TTC549 (cell line): ENCODE results near the gene NAALADL2.

Experiments used
- FAIRE-seq: peaks from 2 replicates; lab custom pipeline; 2012; peaks lifted over from hg19 to GRCh38; lab: Jason Lieb, UNC

The NAALADL2 gene

GRCh38 chr3:174884776-174885568, 25.8 kb downstream of the NAALADL2 start:
- no peak for FAIRE-seq

GRCh38 chr3:174891524-174892203, 32.5 kb downstream of the NAALADL2 start:
- FAIRE-seq, result no peak

GRCh38 chr3:174907027-174907426, 47.9 kb downstream of the NAALADL2 start:
- FAIRE-seq, result no peak

GRCh38 chr3:174907628-174908407, 48.7 kb downstream of the NAALADL2 start:
- no peak for FAIRE-seq

- no peak for FAIRE-seq
Observed at GRCh38 chr3:174931473-174932353, 72.6 kb downstream of the NAALADL2 start.

GRCh38 chr3:174936590-174936989, 77.5 kb downstream of the NAALADL2 start:
- FAIRE-seq, result no peak

GRCh38 chr3:174937478-174937877, 78.3 kb downstream of the NAALADL2 start:
- FAIRE-seq, result no peak

GRCh38 chr3:174938102-174938501, 79.0 kb downstream of the NAALADL2 start:
- no peak for FAIRE-seq

- FAIRE-seq, result no peak
Observed at GRCh38 chr3:174940151-174940550, 81.0 kb downstream of the NAALADL2 start.

- FAIRE-seq, result no peak
Observed at GRCh38 chr3:174945276-174945675, 86.1 kb downstream of the NAALADL2 start.

GRCh38 chr3:174945951-174946350, 86.8 kb downstream of the NAALADL2 start:
- no peak for FAIRE-seq

GRCh38 chr3:174949523-174949922, 90.4 kb downstream of the NAALADL2 start:
- FAIRE-seq, result no peak

GRCh38 chr3:174951034-174951433, 91.9 kb downstream of the NAALADL2 start:
- no peak for FAIRE-seq

- FAIRE-seq, result no peak
Observed at GRCh38 chr3:174951498-174952005, 92.4 kb downstream of the NAALADL2 start.

GRCh38 chr3:174953068-174953467, 93.9 kb downstream of the NAALADL2 start:
- no peak for FAIRE-seq

- FAIRE-seq, result no peak
Observed at GRCh38 chr3:174955513-174956016, 96.4 kb downstream of the NAALADL2 start.

- FAIRE-seq, result no peak
Observed at GRCh38 chr3:174957081-174957480, 97.9 kb downstream of the NAALADL2 start.

GRCh38 chr3:174957551-174958001, 98.4 kb downstream of the NAALADL2 start:
- FAIRE-seq, result no peak

GRCh38 chr3:174958671-174959328, 99.7 kb downstream of the NAALADL2 start:
- no peak for FAIRE-seq

- no peak for FAIRE-seq
Observed at GRCh38 chr3:174959556-174960065, 100.5 kb downstream of the NAALADL2 start.

GRCh38 chr3:174960898-174961297, 101.8 kb downstream of the NAALADL2 start:
- FAIRE-seq, result no peak
